Left lung (tissue), 10 donors: ENCODE results near the gene ZBTB20. TPM values are rescaled to one million over a fixed set of nuclear protein-coding genes. Genes with fewer than 3 reads are reported as not detected.
A peak's percentile ranks its signal among the peaks of the same experiment; 100 is the strongest.

Experiments
- ATAC-seq: fragments of 200-7000 bp; cut with Tn5 transposase; one replicate; pipeline ENCODE4 v1.9.1; 2020; ENCODE audit warnings: moderate library complexity
- DNase-seq, 4 donors: peaks; one replicate each; pipeline ENCODE4 v3.0.0-alpha.2; 2013 to 2020
- H3K27ac ChIP-seq, 2 donors: fragments of 200-600 bp; sonication (generic) in 1 of 2; one replicate each; pipeline versions ENCODE4 v1.5.0 to v1.8.0; 2020 to 2021
- H3K27me3 ChIP-seq, 2 donors: fragments of 200-600 bp; sonication (generic) in 1 of 2; one replicate each; pipeline versions ENCODE4 v1.5.0 to v1.8.0; 2020 to 2021
- H3K36me3 ChIP-seq, 2 donors: fragments of 200-600 bp; sonication (generic) in 1 of 2; one replicate each; pipeline versions ENCODE4 v1.5.0 to v1.8.0; 2020 to 2021
- H3K4me1 ChIP-seq, 2 donors: fragments of 200-600 bp; one replicate each; pipeline ENCODE4 v1.8.0; 2021
- H3K4me3 ChIP-seq, 2 donors: fragments of 200-600 bp; sonication (generic) in 1 of 2; one replicate each; pipeline versions ENCODE4 v1.5.0 to v1.8.0; 2020 to 2021; ENCODE audit warnings: mild to moderate bottlenecking in 1 of 2
- H3K9me3 ChIP-seq, 2 donors: fragments of 200-600 bp; sonication (generic) in 1 of 2; one replicate each; pipeline versions ENCODE4 v1.5.0 to v1.8.0; 2020 to 2021
- CTCF ChIP-seq, 2 donors: fragments of 200-600 bp; sonication (generic) in 1 of 2; IDR thresholded peaks; one replicate each; pipeline versions ENCODE4 v1.5.0 to v1.8.0; 2021; ENCODE audit warnings: antibody characterized with exemption in 2 of 2
- intact Hi-C, 2 donors: fragments of 100-400 bp; cut with DNase I; formaldehyde crosslinking; loops; one replicate each; pipeline versions ENCODE4 v1.11.2 to v1.14.2; 2022
- polyA plus RNA-seq, 6 donors: library from polyadenylated mRNA; unstranded; fragments of 120-200 nt; gene quantifications; one replicate each; pipeline ENCODE4 v1.2.1, GENCODE V29; 2013; ENCODE audit not compliant: insufficient read length in 6 of 6
- total RNA-seq, 2 donors: library from RNA; stranded (reverse); fragmentation: NEBNext Ultra II Directional; extraction: Animal tissue kit (Norgen Biotek cat#: 25700); gene quantifications; one replicate each; pipeline ENCODE4 v1.2.1, GENCODE V29; 2021
- donor health status: DM: no; HTN: yes; CAD: no.
- donor health status: DM: no; HTN: no; CAD: no.

Gene ZBTB20
- total and polyA plus RNA-seq, 8 donors, result 1.1 to 63.5 (median 6.0) TPM

GRCh38 chr3:114408736-114409670 lies 738.1 kb downstream of the ZBTB20 start:
- H3K36me3 ChIP-seq, result no peaks in the 10 kb centered on the region
- TF ChIP-seq CTCF (IDR thresholded peaks at IDR 0.05), result no peak
- intact Hi-C loops, result no loop called here
- peaks cover 5 to 14% of the 10 kb centered on the region in 2 donors for H3K4me1 ChIP-seq
- ATAC-seq (no peak), DNase-seq (no peak)
- H3K4me3 ChIP-seq, result no peak overlapping the region
- H3K9me3 ChIP-seq, result no peaks in the 10 kb centered on the region
- H3K27me3 ChIP-seq, result no peaks in the 10 kb centered on the region
- H3K27ac ChIP-seq, result no peak overlapping the region

- Histone ChIP-seq H3K4me3 (no peak overlapping the region), H3K9me3 (no peaks in the 10 kb centered on the region), H3K27me3 (no peaks in the 10 kb centered on the region), H3K36me3 (no peaks in the 10 kb centered on the region), H3K27ac (no peak overlapping the region), H3K4me1 (peaks cover 5 to 14% of the 10 kb centered on the region in 2 donors)
- ATAC-seq (no peak), DNase-seq (no peak)
- no peak for TF ChIP-seq CTCF (IDR thresholded peaks at IDR 0.05)
- intact Hi-C loops, result no loop called here
Observed at GRCh38 chr3:114406922-114407321, 740.2 kb downstream of the ZBTB20 start.

- H3K4me3 ChIP-seq, result no peak overlapping the region
- intact Hi-C loops, result no loop called here
- TF ChIP-seq CTCF (IDR thresholded peaks at IDR 0.05), result no peak
- no peaks in the 10 kb centered on the region for H3K9me3 ChIP-seq
- H3K27ac ChIP-seq, result no peak overlapping the region
- no peaks in the 10 kb centered on the region for H3K36me3 ChIP-seq
- ATAC-seq (peak; percentile 37), DNase-seq (no peak)
- no peaks in the 10 kb centered on the region for H3K27me3 ChIP-seq
- peaks cover 5 to 14% of the 10 kb centered on the region in 2 donors for H3K4me1 ChIP-seq
Observed at GRCh38 chr3:114406286-114406685, 740.8 kb downstream of the ZBTB20 start.

- Histone ChIP-seq H3K4me3 (no peak overlapping the region), H3K4me1 (peaks cover 0 to 14% of the 10 kb centered on the region in 2 donors), H3K27me3 (no peaks in the 10 kb centered on the region), H3K27ac (no peak overlapping the region), H3K9me3 (no peaks in the 10 kb centered on the region), H3K36me3 (no peaks in the 10 kb centered on the region)
- intact Hi-C loops, result no loop called here
- DNase-seq, result no peak
- no peak for TF ChIP-seq CTCF (IDR thresholded peaks at IDR 0.05)
- no peak for ATAC-seq
Observed at GRCh38 chr3:114405202-114405990, 741.7 kb downstream of the ZBTB20 start.

GRCh38 chr3:114404590-114404989 lies 742.5 kb downstream of the ZBTB20 start:
- DNase-seq (no peak), ATAC-seq (no peak)
- no peak for TF ChIP-seq CTCF (IDR thresholded peaks at IDR 0.05)
- no peak overlapping the region for H3K4me3 ChIP-seq
- H3K9me3 ChIP-seq, result no peaks in the 10 kb centered on the region
- H3K36me3 ChIP-seq, result no peaks in the 10 kb centered on the region
- H3K4me1 ChIP-seq, result peaks cover 0 to 14% of the 10 kb centered on the region in 2 donors
- no peaks in the 10 kb centered on the region for H3K27me3 ChIP-seq
- intact Hi-C loops, result no loop called here
- H3K27ac ChIP-seq, result no peak overlapping the region
